IMR-90 (cell line): ENCODE results near the gene LEKR1. TPM values are rescaled to one million over a fixed set of nuclear protein-coding genes. Genes with fewer than 3 reads are reported as not detected.

ENCODE experiments used
- ATAC-seq: fragments of 200-7000 bp; cut with Tn5 transposase; 2 replicates; pipeline ENCODE4 v1.9.1; 2020; ENCODE audit warnings: low read depth, mild to moderate bottlenecking, moderate library complexity
- BruUV-seq: library from RNA; stranded (reverse); fragments of 400-500 nt; replicated peaks from 2 replicates; lab custom pipeline; 2021; lab: Mats Ljungman, UMichigan
- CTCF ChIA-PET: fragments of 300-600 bp; formaldehyde crosslinking; extraction: SDS; loops from one replicate; lab custom pipeline; 2021; ENCODE audit warnings: antibody characterized with exemption; lab: Yijun Ruan, JAX
- POLR2A ChIA-PET: fragments of 300-600 bp; sonication (Branson Sonifier 250); formaldehyde crosslinking; loops from one replicate; lab custom pipeline; 2022; ENCODE audit warnings: antibody characterized with exemption; ENCODE audit not compliant: unreplicated experiment; lab: Charles Lee
- DNase-seq: peaks from one replicate; pipeline ENCODE4 v3.0.0; 2013
- H2AFZ ChIP-seq: replicated peaks from 2 replicates; pipeline ENCODE3; 2013; ENCODE audit warnings: low read length, mild to moderate bottlenecking; ENCODE audit not compliant: poor library complexity
- H2AK5ac ChIP-seq: 2 replicates; pipeline ENCODE4 v1.6.1; 2013; ENCODE audit warnings: low read depth, low read length, inconsistent platforms
- H2AK9ac ChIP-seq: replicated peaks from 2 replicates; pipeline ENCODE3; 2013; ENCODE audit warnings: mild to moderate bottlenecking, low read depth, low read length, moderate library complexity; ENCODE audit not compliant: poor library complexity
- H2BK120ac ChIP-seq: 2 replicates; pipeline ENCODE4 v1.6.1; 2013; ENCODE audit warnings: low read depth, low read length, inconsistent platforms
- H2BK15ac ChIP-seq: 3 replicates; pipeline ENCODE4 v1.6.1; 2013; ENCODE audit warnings: low read depth, low read length, inconsistent platforms
- H2BK20ac ChIP-seq: 2 replicates; pipeline ENCODE4 v1.6.1; 2013; ENCODE audit warnings: low read depth, mild to moderate bottlenecking, inconsistent platforms, low read length, moderate library complexity
- H2BK5ac ChIP-seq: 2 replicates; pipeline ENCODE4 v1.6.1; 2013; ENCODE audit warnings: mild to moderate bottlenecking, low read depth, low read length, inconsistent platforms; ENCODE audit not compliant: poor library complexity, severe bottlenecking
- H3K14ac ChIP-seq: replicated peaks from 2 replicates; pipeline ENCODE4 v1.6.1; 2013; ENCODE audit warnings: low read depth, low read length, inconsistent platforms
- H3K18ac ChIP-seq: 2 replicates; pipeline ENCODE4 v1.6.1; 2013; ENCODE audit warnings: low read depth, low read length, control low read depth
- H3K23ac ChIP-seq: 2 replicates; pipeline ENCODE4 v1.6.1; 2013; ENCODE audit warnings: low read depth, low read length, inconsistent platforms
- H3K27ac ChIP-seq: 2 replicates; pipeline ENCODE4 v1.5.1; 2013; ENCODE audit warnings: mild to moderate bottlenecking, control low read depth, low read length; ENCODE audit not compliant: insufficient read depth
- H3K27me3 ChIP-seq: 2 replicates; pipeline ENCODE4 v1.6.1; 2013; ENCODE audit warnings: low read length; ENCODE audit not compliant: control insufficient read depth, insufficient read depth
- H3K36me3 ChIP-seq: 2 replicates; pipeline ENCODE4 v1.6.1; 2013; ENCODE audit warnings: low read length, mixed read lengths; ENCODE audit not compliant: control insufficient read depth, insufficient read depth
- H3K4ac ChIP-seq: 2 replicates; pipeline ENCODE4 v1.6.1; 2013; ENCODE audit warnings: low read depth, low read length, inconsistent platforms
- H3K4me1 ChIP-seq: 2 replicates; pipeline ENCODE4 v1.6.1; 2013; ENCODE audit warnings: low read length, mixed read lengths; ENCODE audit not compliant: control insufficient read depth, insufficient read depth
- H3K4me2 ChIP-seq: 2 replicates; pipeline ENCODE4 v1.6.1; 2013; ENCODE audit warnings: low read depth, mild to moderate bottlenecking, control low read depth, low read length, moderate library complexity
- H3K4me3 ChIP-seq: 2 replicates; pipeline ENCODE4 v1.5.1; 2013; ENCODE audit warnings: low read depth, mild to moderate bottlenecking, control low read depth, low read length, moderate library complexity; ENCODE audit not compliant: insufficient read depth
- H3K56ac ChIP-seq: 2 replicates; pipeline ENCODE4 v1.6.1; 2013; ENCODE audit warnings: low read length, inconsistent platforms; ENCODE audit not compliant: insufficient read depth; ENCODE audit errors: extremely low read depth
- H3K79me1 ChIP-seq, 2 experiments: 2 replicates each; pipeline ENCODE4 v1.6.1; 2013; ENCODE audit warnings: low read length in 2 of 2, inconsistent platforms in 1 of 2, low read depth in 1 of 2
- H3K9ac ChIP-seq: 2 replicates; pipeline ENCODE4 v1.6.1; 2013; ENCODE audit warnings: low read depth, low read length, control low read depth
- H3K9me1 ChIP-seq: 2 replicates; pipeline ENCODE4 v1.6.1; 2013; ENCODE audit warnings: low read length, inconsistent platforms; ENCODE audit not compliant: insufficient read depth
- H3K9me3 ChIP-seq: 2 replicates; pipeline ENCODE4 v1.6.1; 2013; ENCODE audit warnings: low read length; ENCODE audit not compliant: control insufficient read depth, insufficient read depth
- H4K20me1 ChIP-seq: 2 replicates; pipeline ENCODE4 v1.6.1; 2013; ENCODE audit warnings: low read length, inconsistent platforms; ENCODE audit not compliant: insufficient read depth
- H4K5ac ChIP-seq: 2 replicates; pipeline ENCODE4 v1.6.1; 2013; ENCODE audit warnings: mild to moderate bottlenecking, low read depth, low read length, control low read depth
- H4K8ac ChIP-seq, 2 experiments: 2 replicates each; pipeline ENCODE4 v1.6.1; 2013; ENCODE audit warnings: low read depth in 2 of 2, low read length in 2 of 2, control low read depth in 1 of 2, inconsistent platforms in 1 of 2
- H4K91ac ChIP-seq: 2 replicates; pipeline ENCODE4 v1.6.1; 2013; ENCODE audit warnings: low read depth, low read length, inconsistent platforms; ENCODE audit not compliant: insufficient read depth
- BHLHE40 ChIP-seq: fragments of 150-350 bp; IDR thresholded peaks from 2 replicates; pipeline ENCODE4 v1.6.1; 2016; ENCODE audit warnings: mild to moderate bottlenecking, low read depth, low read length
- CTCF ChIP-seq: conservative IDR thresholded peaks from 2 replicates; pipeline ENCODE4 v1.5.1; 2012; ENCODE audit warnings: mild to moderate bottlenecking, low read depth, low read length, improper control_type of control experiment
- FOS ChIP-seq: fragments of 150-350 bp; IDR thresholded peaks from 2 replicates; pipeline ENCODE4 v1.6.1; 2016; ENCODE audit warnings: low read depth, low read length
- MAFK ChIP-seq: IDR thresholded peaks from 2 replicates; pipeline ENCODE4 v1.6.1; 2012; ENCODE audit warnings: low read depth, low read length, improper control_type of control experiment
- MAZ ChIP-seq: IDR thresholded peaks from 2 replicates; pipeline ENCODE4 v1.6.1; 2012; ENCODE audit warnings: low read depth, mild to moderate bottlenecking, low read length, improper control_type of control experiment, moderate library complexity, borderline replicate concordance
- NFE2L2 ChIP-seq: fragments of 150-350 bp; IDR thresholded peaks from 2 replicates; pipeline ENCODE4 v1.6.1; 2016; ENCODE audit warnings: low read depth, mild to moderate bottlenecking, low read length
- POLR2A ChIP-seq: IDR thresholded peaks from 2 replicates; pipeline ENCODE4 v1.6.1; 2012; ENCODE audit warnings: mild to moderate bottlenecking, low read depth, low read length
- RAD21 ChIP-seq: IDR thresholded peaks from 2 replicates; pipeline ENCODE4 v1.6.1; 2012; ENCODE audit warnings: low read length, improper control_type of control experiment
- RCOR1 ChIP-seq: IDR thresholded peaks from 2 replicates; pipeline ENCODE4 v1.6.1; 2012; ENCODE audit warnings: mild to moderate bottlenecking, low read length, improper control_type of control experiment; ENCODE audit not compliant: insufficient replicate concordance
- USF2 ChIP-seq: fragments of 150-350 bp; IDR thresholded peaks from 2 replicates; pipeline ENCODE4 v1.6.1; 2017; ENCODE audit warnings: mild to moderate bottlenecking, antibody characterized with exemption, low read length, low read depth
- WGBS, 2 experiments: methylation state at CpG; one replicate each; pipeline versions ENCODE4 v1.1.5 to v1.1.7; 2013; ENCODE audit warnings: missing lambda C conversion rate in 2 of 2; ENCODE audit not compliant: insufficient read length in 1 of 2; ENCODE audit errors: extremely low coverage in 2 of 2; 5-methylcytosine and 5-hydroxymethylcytosine counted together
- dilution Hi-C: fragments of 300-500 bp; cut with HindIII; formaldehyde crosslinking; loops from one replicate; pipeline ENCODE4 v1.14.3; 2018; ENCODE audit warnings: low sequenced_read_pairs; ENCODE audit not compliant: unreplicated experiment
- in situ Hi-C: fragments of 300-500 bp; cut with MboI; formaldehyde crosslinking; loops from 3 replicates; pipeline ENCODE4 v1.14.3; 2019; ENCODE audit warnings: low sequenced_read_pairs, inconsistent platforms, mixed read lengths
- intact Hi-C: fragments of 100-400 bp; cut with micrococcal nuclease; formaldehyde crosslinking; loops from 2 replicates; pipeline ENCODE4 v1.10.0; 2022
- polyA plus RNA-seq, 3 experiments: library from polyadenylated mRNA; depleted of rRNA; stranded (reverse); fragments of >200 nt; gene quantifications; 2 replicates each; pipeline ENCODE4 v1.2.3, GENCODE V29; 2012; ENCODE audit warnings: low replicate concordance in 1 of 3
- total RNA-seq: library from RNA; depleted of rRNA; stranded (reverse); fragments of >200 nt; gene quantifications from 2 replicates; pipeline ENCODE4 v1.2.3, GENCODE V29; 2012
- TF ChIP-seq, protein P1 (sequence below): fragments of 150-350 bp; IDR thresholded peaks from 2 replicates; pipeline ENCODE4 v1.6.1; 2016; ENCODE audit warnings: low read depth, mild to moderate bottlenecking, low read length, moderate library complexity, borderline replicate concordance

Gene LEKR1
- total and polyA plus RNA-seq, 2 of the 4 experiments (the other 2 are of a cell fraction) = 0.19 to 0.36 TPM

GRCh38 chr3:156818890-156819289, 7.3 kb upstream of the LEKR1 start:
- H2BK120ac ChIP-seq = peak overlapping the region; percentile 53
- dilution Hi-C loops = no loop called here
- ChIA-PET CTCF (interaction anchor here (0.8 kb wide), 1 partner anchor 140 kb away, joined by 3 read pairs; no protein-coding TSS in a partner anchor), POLR2A (interaction anchor here (0.7 kb wide), 1 partner anchor 116 kb away, joined by 5 read pairs; no protein-coding TSS in a partner anchor)
- H3K56ac ChIP-seq = peak overlapping the region; percentile 71; the same call in 1 of the 2 replicates
- H2AFZ ChIP-seq = no peak overlapping the region
- H3K79me1 ChIP-seq = peaks cover 0 to 5% of the 10 kb centered on the region in 2 experiments; a peak in 2 of 4 replicates
- no peaks in the 10 kb centered on the region for H3K36me3 ChIP-seq
- peak overlapping the region; percentile 87; the same call in 1 of the 2 replicates for H3K27ac ChIP-seq
- intact Hi-C loops = loop anchor here (2.0 to 5.0 kb wide), 4 partner anchors 127 to 282 kb away; no protein-coding TSS in a partner anchor
- peak overlapping the region; percentile 6 for H4K5ac ChIP-seq
- H3K4me2 ChIP-seq = peak overlapping the region; percentile 13; the same call in 1 of the 2 replicates
- no peaks in the 10 kb centered on the region for H3K9me3 ChIP-seq
- ATAC-seq = peak; percentile 38
- no peaks in the 10 kb centered on the region for H4K20me1 ChIP-seq
- H3K23ac ChIP-seq = peak overlapping the region; percentile 33; the same call in 1 of the 2 replicates
- peak overlapping the region; percentile 88 for H2BK5ac ChIP-seq
- 60% methylated on average over 1 of the region's 3 CpGs; no CpG with 5 or more reads in 1 of the 2 experiments for WGBS, 2 experiments
- peak overlapping the region; percentile 6 for H2AK5ac ChIP-seq
- H2BK15ac ChIP-seq = no peak overlapping the region
- H2BK20ac ChIP-seq = peak overlapping the region; percentile 28
- no peaks in the 10 kb centered on the region for H3K27me3 ChIP-seq
- no peak overlapping the region for H2AK9ac ChIP-seq
- peak; percentile 74 for DNase-seq
- no TSS peak for BruUV-seq
- peak overlapping the region; percentile 32; the same call in 1 of the 2 replicates for H3K4ac ChIP-seq
- no peak overlapping the region for H3K4me3 ChIP-seq
- H3K9me1 ChIP-seq = peaks cover 7% of the 10 kb centered on the region
- H3K9ac ChIP-seq = no peak overlapping the region
- peaks cover 18% of the 10 kb centered on the region for H3K4me1 ChIP-seq
- TF ChIP-seq NFE2L2 (no peak), RCOR1 (no peak), MAFK (peak; percentile 2; the same call in 1 of the 2 replicates), POLR2A (no peak), BHLHE40 (0 out of 2 replicates have a peak, but pooled peaks have one; percentile 39), MAZ (0 out of 2 replicates have a peak, but pooled peaks have one; percentile 41), CTCF (no peak), USF2 (no peak), FOS (peak; percentile 61), RAD21 (no peak)
- TF ChIP-seq, protein P1, sequence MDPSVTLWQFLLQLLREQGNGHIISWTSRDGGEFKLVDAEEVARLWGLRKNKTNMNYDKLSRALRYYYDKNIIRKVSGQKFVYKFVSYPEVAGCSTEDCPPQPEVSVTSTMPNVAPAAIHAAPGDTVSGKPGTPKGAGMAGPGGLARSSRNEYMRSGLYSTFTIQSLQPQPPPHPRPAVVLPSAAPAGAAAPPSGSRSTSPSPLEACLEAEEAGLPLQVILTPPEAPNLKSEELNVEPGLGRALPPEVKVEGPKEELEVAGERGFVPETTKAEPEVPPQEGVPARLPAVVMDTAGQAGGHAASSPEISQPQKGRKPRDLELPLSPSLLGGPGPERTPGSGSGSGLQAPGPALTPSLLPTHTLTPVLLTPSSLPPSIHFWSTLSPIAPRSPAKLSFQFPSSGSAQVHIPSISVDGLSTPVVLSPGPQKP = no peak
- in situ Hi-C loops = loop anchor here (5.0 kb wide), 2 partner anchors 132 to 263 kb away; no protein-coding TSS in a partner anchor
- H3K14ac ChIP-seq = peak overlapping the region; percentile 60; the same call in 1 of the 2 replicates
- peak overlapping the region in 1 of 2 experiments; percentile 69; a peak in 3 of 4 replicates for H4K8ac ChIP-seq
- no peak overlapping the region for H4K91ac ChIP-seq
- 0 out of 2 replicates have a peak overlapping the region, but pooled peaks have one; percentile 24 for H3K18ac ChIP-seq
